ENCODE results near the gene SULF2.
"Not testable (repeated sequence)": the region's sequence is repeated elsewhere in the genome, so short reads cannot be mapped to it uniquely, and the experiment has no call there.

SULF2 gene

GRCh38 chr20:47785311-47785853, at the start of gene SULF2:
TSS of gene SULF2 (minus strand) at chr20:47785481. CDS start at chr20:47757363, 28,118 bp downstream.
- DNase-seq = no peak

GRCh38 chr20:47831675-47832074, 46.4 kb upstream of the SULF2 start:
- DNase-seq = not testable (repeated sequence)

- not testable (repeated sequence) for DNase-seq
These were observed 41.4 kb upstream of the SULF2 start for GRCh38 chr20:47826716-47827115.

- DNase-seq = not testable (repeated sequence)
These were observed 40.7 kb upstream of the SULF2 start for GRCh38 chr20:47826006-47826405.

GRCh38 chr20:47825011-47825762, 39.9 kb upstream of the SULF2 start:
- no peak for DNase-seq

GRCh38 chr20:47823941-47824340, 38.7 kb upstream of the SULF2 start:
- not testable (repeated sequence) for DNase-seq

- no peak for DNase-seq
These were observed 36.3 kb upstream of the SULF2 start for GRCh38 chr20:47821481-47822100.

- DNase-seq = no peak
These were observed 33.8 kb upstream of the SULF2 start for GRCh38 chr20:47818996-47819609.

GRCh38 chr20:47818466-47818865, 33.2 kb upstream of the SULF2 start:
- DNase-seq = no peak

GRCh38 chr20:47818016-47818415, 32.7 kb upstream of the SULF2 start:
- no peak for DNase-seq

- no peak for DNase-seq
These were observed 32.3 kb upstream of the SULF2 start for GRCh38 chr20:47817573-47817972.

- no peak for DNase-seq
These were observed 31.5 kb upstream of the SULF2 start for GRCh38 chr20:47816487-47817451.

- no peak for DNase-seq
These were observed 30.6 kb upstream of the SULF2 start for GRCh38 chr20:47815866-47816265.

- no peak for DNase-seq
These were observed 30.1 kb upstream of the SULF2 start for GRCh38 chr20:47815416-47815806.

- DNase-seq = no peak
These were observed 29.5 kb upstream of the SULF2 start for GRCh38 chr20:47814632-47815415.

- DNase-seq = no peak
These were observed 25.6 kb upstream of the SULF2 start for GRCh38 chr20:47810721-47811347.

- DNase-seq = no peak
These were observed 24.9 kb upstream of the SULF2 start for GRCh38 chr20:47810116-47810677.

- DNase-seq = no peak
These were observed 24.1 kb upstream of the SULF2 start for GRCh38 chr20:47809161-47809960.

- no peak for DNase-seq
These were observed 20.7 kb upstream of the SULF2 start for GRCh38 chr20:47805951-47806350.

GRCh38 chr20:47804972-47805371, 19.7 kb upstream of the SULF2 start:
- DNase-seq = not testable (repeated sequence)
